ENCODE data around the gene FHOD1. TPM values are rescaled to one million over a fixed set of nuclear protein-coding genes. Genes with fewer than 3 reads are reported as not detected.

FHOD1 gene
- total RNA-seq, 1 donor from 2014 or later: 17.2 TPM

- no peak overlapping the region for H3K27ac ChIP-seq
- no peaks in the 10 kb centered on the region for H3K36me3 ChIP-seq
- no peaks in the 10 kb centered on the region for H3K9me3 ChIP-seq
- no peak overlapping the region for H3K4me3 ChIP-seq
- no peaks in the 10 kb centered on the region for H3K4me1 ChIP-seq
- intact Hi-C loops (cut with DNase I): no loop called here
- TF ChIP-seq, protein P1, sequence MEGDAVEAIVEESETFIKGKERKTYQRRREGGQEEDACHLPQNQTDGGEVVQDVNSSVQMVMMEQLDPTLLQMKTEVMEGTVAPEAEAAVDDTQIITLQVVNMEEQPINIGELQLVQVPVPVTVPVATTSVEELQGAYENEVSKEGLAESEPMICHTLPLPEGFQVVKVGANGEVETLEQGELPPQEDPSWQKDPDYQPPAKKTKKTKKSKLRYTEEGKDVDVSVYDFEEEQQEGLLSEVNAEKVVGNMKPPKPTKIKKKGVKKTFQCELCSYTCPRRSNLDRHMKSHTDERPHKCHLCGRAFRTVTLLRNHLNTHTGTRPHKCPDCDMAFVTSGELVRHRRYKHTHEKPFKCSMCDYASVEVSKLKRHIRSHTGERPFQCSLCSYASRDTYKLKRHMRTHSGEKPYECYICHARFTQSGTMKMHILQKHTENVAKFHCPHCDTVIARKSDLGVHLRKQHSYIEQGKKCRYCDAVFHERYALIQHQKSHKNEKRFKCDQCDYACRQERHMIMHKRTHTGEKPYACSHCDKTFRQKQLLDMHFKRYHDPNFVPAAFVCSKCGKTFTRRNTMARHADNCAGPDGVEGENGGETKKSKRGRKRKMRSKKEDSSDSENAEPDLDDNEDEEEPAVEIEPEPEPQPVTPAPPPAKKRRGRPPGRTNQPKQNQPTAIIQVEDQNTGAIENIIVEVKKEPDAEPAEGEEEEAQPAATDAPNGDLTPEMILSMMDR (IDR thresholded peaks at IDR 0.05): no peak
- no peak for TF ChIP-seq POLR2AphosphoS5 (IDR thresholded peaks at IDR 0.05; ENCODE audit: insufficient read depth in 1 of 2, low read depth in 1 of 2)
- TF ChIP-seq POLR2A (IDR thresholded peaks at IDR 0.05): no peak
- H3K27me3 ChIP-seq: no peaks in the 10 kb centered on the region
- DNase-seq (ENCODE audit: extremely low spot score in 2 of 2): no peak
Observed at GRCh38 chr16:67212766-67213165, 34.5 kb downstream of the FHOD1 start.

- Histone ChIP-seq H3K27me3 (no peaks in the 10 kb centered on the region), H3K4me1 (no peaks in the 10 kb centered on the region), H3K27ac (no peak overlapping the region), H3K9me3 (no peaks in the 10 kb centered on the region), H3K36me3 (no peaks in the 10 kb centered on the region), H3K4me3 (no peak overlapping the region)
- DNase-seq (ENCODE audit: extremely low spot score in 2 of 2): no peak
- no peak for TF ChIP-seq POLR2AphosphoS5 (IDR thresholded peaks at IDR 0.05; ENCODE audit: insufficient read depth in 1 of 2, low read depth in 1 of 2)
- intact Hi-C loops (cut with DNase I): no loop called here
Observed at GRCh38 chr16:67211674-67212073, 35.6 kb downstream of the FHOD1 start.

- H3K27me3 ChIP-seq: no peaks in the 10 kb centered on the region
- no peaks in the 10 kb centered on the region for H3K9me3 ChIP-seq
- H3K4me1 ChIP-seq: no peaks in the 10 kb centered on the region
- no peaks in the 10 kb centered on the region for H3K36me3 ChIP-seq
- no peak overlapping the region for H3K4me3 ChIP-seq
- DNase-seq (ENCODE audit: extremely low spot score in 2 of 2): no peak
- intact Hi-C loops (cut with DNase I): no loop called here
- H3K27ac ChIP-seq: no peak overlapping the region
- TF ChIP-seq POLR2A (IDR thresholded peaks at IDR 0.05): no peak
- no peak for TF ChIP-seq POLR2AphosphoS5 (IDR thresholded peaks at IDR 0.05; ENCODE audit: insufficient read depth in 1 of 2, low read depth in 1 of 2)
- TF ChIP-seq, protein P1 (IDR thresholded peaks at IDR 0.05): no peak
Observed at GRCh38 chr16:67210069-67210937, 37.0 kb downstream of the FHOD1 start.

DNA sequence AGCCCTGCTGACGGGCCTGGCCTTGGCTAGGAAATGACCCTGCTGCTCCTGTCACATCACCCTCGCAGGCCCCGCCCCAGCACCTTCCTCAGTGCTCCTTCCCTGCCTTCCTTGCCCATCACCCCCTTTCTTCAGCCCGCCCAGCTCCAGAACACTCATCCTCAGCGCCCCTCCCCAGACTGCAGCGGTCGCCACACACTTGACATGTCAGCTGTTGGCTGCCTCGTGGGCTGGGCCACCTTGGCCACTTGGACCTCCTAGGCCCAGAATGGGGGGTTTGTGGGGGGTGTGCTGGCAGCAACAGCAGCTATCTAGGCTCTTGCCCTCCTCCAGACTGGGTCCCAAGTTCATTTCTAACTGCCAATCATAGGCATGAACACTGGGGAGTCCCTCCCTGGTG is 37.7 kb downstream of the FHOD1 start:
- TF ChIP-seq POLR2A (IDR thresholded peaks at IDR 0.05): no peak
- TF ChIP-seq, protein P1 (IDR thresholded peaks at IDR 0.05): no peak
- no peak for TF ChIP-seq POLR2AphosphoS5 (IDR thresholded peaks at IDR 0.05; ENCODE audit: insufficient read depth in 1 of 2, low read depth in 1 of 2)
- no peaks in the 10 kb centered on the region for H3K36me3 ChIP-seq
- no peaks in the 10 kb centered on the region for H3K27me3 ChIP-seq
- no peak overlapping the region for H3K27ac ChIP-seq
- no peaks in the 10 kb centered on the region for H3K9me3 ChIP-seq
- no peak for DNase-seq (ENCODE audit: extremely low spot score in 2 of 2)
- no peaks in the 10 kb centered on the region for H3K4me1 ChIP-seq
- intact Hi-C loops (cut with DNase I): no loop called here
- H3K4me3 ChIP-seq: no peak overlapping the region

- Histone ChIP-seq H3K36me3 (no peaks in the 10 kb centered on the region), H3K9me3 (no peaks in the 10 kb centered on the region), H3K4me1 (no peaks in the 10 kb centered on the region), H3K27ac (no peak overlapping the region), H3K4me3 (no peak overlapping the region), H3K27me3 (no peaks in the 10 kb centered on the region)
- DNase-seq (ENCODE audit: extremely low spot score in 2 of 2): no peak
- no peak for TF ChIP-seq POLR2AphosphoS5 (IDR thresholded peaks at IDR 0.05; ENCODE audit: insufficient read depth in 1 of 2, low read depth in 1 of 2)
- no peak for TF ChIP-seq POLR2A (IDR thresholded peaks at IDR 0.05)
- TF ChIP-seq, protein P1 (IDR thresholded peaks at IDR 0.05): no peak
- intact Hi-C loops (cut with DNase I): no loop called here
Observed at GRCh38 chr16:67208154-67208896, 39.0 kb downstream of the FHOD1 start.

All from vagina (tissue), 2 donors.